Medulla oblongata (tissue), 1 donor: ENCODE measurements around the gene IQCN.

ENCODE experiments used
- DNase-seq: peaks from one replicate; pipeline ENCODE4 v3.0.0-alpha.2; 2015; ENCODE audit errors: extremely low spot score

IQCN gene

GRCh38 chr19:18264971-18265540, 9.2 kb downstream of the IQCN start:
- DNase-seq, result no peak

GRCh38 chr19:18264137-18264854, 10.0 kb downstream of the IQCN start:
- no peak for DNase-seq

- DNase-seq, result no peak
Measured at GRCh38 chr19:18263324-18264136, 10.7 kb downstream of the IQCN start.

GRCh38 chr19:18262917-18263316, 11.3 kb downstream of the IQCN start:
- DNase-seq, result no peak

GRCh38 chr19:18262144-18262543, 12.1 kb downstream of the IQCN start:
- DNase-seq, result no peak

GRCh38 chr19:18261474-18261873, 12.8 kb downstream of the IQCN start:
- DNase-seq, result no peak

- DNase-seq, result no peak
Measured at GRCh38 chr19:18259893-18260292, 14.4 kb downstream of the IQCN start.

- no peak for DNase-seq
Measured at GRCh38 chr19:18257503-18258470, 16.5 kb downstream of the IQCN start.

GRCh38 chr19:18254546-18255503, 19.4 kb downstream of the IQCN start:
- no peak for DNase-seq

- DNase-seq, result peak; percentile 32
Measured at GRCh38 chr19:18253716-18254115, 20.5 kb downstream of the IQCN start.

- DNase-seq, result no peak
Measured at GRCh38 chr19:18253130-18253529, 21.1 kb downstream of the IQCN start.

- DNase-seq, result no peak
Measured at GRCh38 chr19:18252370-18252717, 21.9 kb downstream of the IQCN start.

- peak; percentile 84 for DNase-seq
Measured at GRCh38 chr19:18251587-18252369, 22.5 kb downstream of the IQCN start.

- no peak for DNase-seq
Measured at GRCh38 chr19:18249834-18250233, 24.4 kb downstream of the IQCN start.

- DNase-seq, result no peak
Measured at GRCh38 chr19:18245297-18245696, 29.0 kb downstream of the IQCN start.

- no peak for DNase-seq
Measured at GRCh38 chr19:18239303-18239702, 34.9 kb downstream of the IQCN start.

- no peak for DNase-seq
Measured at GRCh38 chr19:18234194-18234593, 40.1 kb downstream of the IQCN start.

- DNase-seq, result no peak
Measured at GRCh38 chr19:18233224-18233825, 40.9 kb downstream of the IQCN start.

GRCh38 chr19:18232540-18233223, 41.6 kb downstream of the IQCN start:
- DNase-seq, result no peak
